Stimulated activated naive B cell treated with anti-CD40 and anti-IgM and Interleukin-4, amounts not matched to agents 10 μg/mL and 1 μg/mL and 100 μg/mL, for 72 hours (primary cell): ENCODE data around the gene CRACR2A.

Experiments
- ATAC-seq, 2 donors: fragments of 150-1000 bp; cut with Tn5 transposase; replicated peaks; 2 replicates each; pipeline ENCODE4 v1.10.0; 2021; ENCODE audit warnings: moderate library complexity in 1 of 2
- DNase-seq: peaks from one replicate; pipeline ENCODE4 v3.0.0; 2021
- H3K27ac Mint-ChIP-seq: one replicate; pipeline ENCODE4 v1.8.0; 2022; ENCODE audit warnings: mild to moderate bottlenecking, mixed read lengths
- H3K27me3 Mint-ChIP-seq, 2 donors: one replicate each; pipeline ENCODE4 v1.8.0; 2022; ENCODE audit warnings: mixed read lengths in 2 of 2
- H3K36me3 Mint-ChIP-seq, 2 donors: one replicate each; pipeline ENCODE4 v1.8.0; 2022; ENCODE audit warnings: mixed read lengths in 2 of 2, mild to moderate bottlenecking in 1 of 2
- H3K4me1 Mint-ChIP-seq, 2 donors: one replicate each; pipeline ENCODE4 v1.8.0; 2022; ENCODE audit warnings: mixed read lengths in 2 of 2, mild to moderate bottlenecking in 1 of 2
- H3K4me3 Mint-ChIP-seq, 2 donors: one replicate each; pipeline ENCODE4 v1.8.0; 2022; ENCODE audit warnings: mild to moderate bottlenecking in 2 of 2, mixed read lengths in 2 of 2, moderate library complexity in 1 of 2
- H3K9me3 Mint-ChIP-seq, 2 donors: one replicate each; pipeline ENCODE4 v1.8.0; 2022; ENCODE audit warnings: mixed read lengths in 2 of 2, mild to moderate bottlenecking in 1 of 2

The CRACR2A gene

DNA sequence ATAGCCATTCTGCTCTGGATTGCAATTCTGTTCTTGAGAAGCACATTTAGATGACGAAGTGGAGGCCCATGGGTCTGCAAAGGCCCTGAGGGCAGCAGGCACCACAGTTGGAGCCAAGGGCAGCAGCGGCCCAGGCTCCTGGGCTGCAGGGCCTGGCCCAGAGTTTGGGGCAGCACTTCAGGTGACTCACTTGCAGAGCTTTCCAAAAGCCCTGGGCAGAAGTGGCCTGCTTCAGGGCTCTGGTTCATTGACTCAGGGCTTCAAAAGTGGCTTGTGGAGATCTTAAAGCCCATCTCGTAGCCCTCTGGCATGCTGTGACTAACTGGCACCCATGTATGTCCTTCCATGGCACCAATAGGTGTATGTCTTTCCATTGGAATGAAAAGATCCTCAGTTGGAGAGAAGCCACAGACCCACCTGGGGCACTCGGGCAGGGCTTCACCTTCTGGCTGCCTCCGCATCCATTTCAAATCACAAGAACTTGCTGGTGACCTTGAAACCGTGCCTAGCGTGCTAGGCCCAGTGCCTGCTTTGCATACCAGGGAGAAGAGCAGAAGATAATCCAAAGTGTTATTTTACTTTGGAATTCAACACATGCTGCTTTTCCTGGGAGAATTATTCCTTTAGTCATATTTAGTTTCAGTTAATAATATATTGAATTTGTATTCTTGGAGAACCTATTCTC is 155.2 kb downstream of the CRACR2A start:
- H3K36me3 Mint-ChIP-seq = no peaks in the 10 kb centered on the region
- ATAC-seq = no peak
- peaks cover 0 to 2% of the 10 kb centered on the region in 2 donors for H3K9me3 Mint-ChIP-seq
- no peak overlapping the region for H3K4me3 Mint-ChIP-seq
- H3K27ac Mint-ChIP-seq = no peak overlapping the region
- peaks cover 19 to 22% of the 10 kb centered on the region in 2 donors for H3K27me3 Mint-ChIP-seq
- no peak for DNase-seq
- H3K4me1 Mint-ChIP-seq = no peaks in the 10 kb centered on the region

DNA sequence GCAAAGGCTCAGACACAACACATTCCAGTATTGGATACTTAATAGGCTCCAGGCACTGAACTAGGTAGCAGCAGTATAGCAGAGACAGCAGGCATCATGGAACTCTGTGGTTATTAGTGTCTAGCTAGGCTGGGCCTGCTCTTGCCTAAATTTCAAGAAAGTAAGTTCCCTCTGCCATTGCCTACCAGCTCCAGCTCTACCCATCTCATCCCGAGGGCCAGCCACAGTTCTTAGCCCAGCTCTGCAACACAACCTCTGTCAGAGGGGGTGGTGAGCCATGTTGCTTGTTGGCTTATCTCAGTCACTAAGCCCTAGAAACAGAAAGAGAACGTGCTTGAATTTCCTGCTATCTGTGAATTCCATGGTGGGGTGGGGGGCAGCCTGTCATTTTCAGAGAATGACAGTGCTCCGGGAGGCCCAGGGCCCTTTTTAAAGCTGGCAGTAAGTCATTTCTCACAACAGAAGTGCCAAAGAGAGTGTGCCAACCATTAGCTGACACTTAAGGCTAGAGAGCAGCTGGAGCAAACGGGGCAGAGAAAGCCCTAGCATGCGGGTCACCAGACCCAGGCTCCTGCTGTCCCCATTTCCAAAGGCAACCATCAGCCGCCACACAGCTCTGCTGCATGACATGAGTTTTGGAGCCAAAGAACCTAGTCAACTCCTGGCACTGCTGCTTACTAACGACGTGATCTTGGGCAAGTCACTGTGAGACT is 156.1 kb downstream of the CRACR2A start:
- peaks cover 15 to 22% of the 10 kb centered on the region in 2 donors for H3K27me3 Mint-ChIP-seq
- H3K36me3 Mint-ChIP-seq = no peaks in the 10 kb centered on the region
- H3K4me3 Mint-ChIP-seq = no peak overlapping the region
- H3K9me3 Mint-ChIP-seq = peaks cover 0 to 2% of the 10 kb centered on the region in 2 donors
- ATAC-seq (no peak), DNase-seq (no peak)
- no peak overlapping the region for H3K27ac Mint-ChIP-seq
- H3K4me1 Mint-ChIP-seq = no peaks in the 10 kb centered on the region

- no peaks in the 10 kb centered on the region for H3K36me3 Mint-ChIP-seq
- H3K27ac Mint-ChIP-seq = no peak overlapping the region
- H3K4me3 Mint-ChIP-seq = no peak overlapping the region
- ATAC-seq = no peak
- H3K4me1 Mint-ChIP-seq = no peaks in the 10 kb centered on the region
- H3K27me3 Mint-ChIP-seq = peaks cover 10 to 12% of the 10 kb centered on the region in 2 donors
- no peak for DNase-seq
- H3K9me3 Mint-ChIP-seq = no peaks in the 10 kb centered on the region
Observed at GRCh38 chr12:3595721-3596120, 157.2 kb downstream of the CRACR2A start.

DNA sequence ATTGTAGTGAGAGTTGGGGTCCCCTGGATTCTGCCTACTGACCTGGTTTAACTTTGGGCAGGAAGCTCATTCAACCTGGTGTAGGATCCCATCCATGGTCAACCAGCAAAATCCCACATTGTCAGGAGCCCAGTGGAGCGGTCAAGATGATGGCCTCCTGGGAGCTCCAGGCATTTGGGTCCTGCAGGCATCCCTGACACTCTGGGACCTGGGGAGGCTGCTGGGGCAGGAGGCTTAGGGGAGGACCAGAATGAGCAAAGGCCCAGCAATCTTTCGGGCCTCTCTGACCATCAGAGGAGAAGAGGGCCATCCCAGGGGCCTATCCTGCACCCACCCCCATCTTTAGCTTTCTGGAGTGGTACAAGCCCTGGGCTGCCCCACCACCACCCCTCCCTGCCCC is 157.9 kb downstream of the CRACR2A start:
- H3K9me3 Mint-ChIP-seq = no peaks in the 10 kb centered on the region
- ATAC-seq = no peak
- no peaks in the 10 kb centered on the region for H3K36me3 Mint-ChIP-seq
- no peak overlapping the region for H3K27ac Mint-ChIP-seq
- peaks cover 13% of the 10 kb centered on the region in 2 donors for H3K27me3 Mint-ChIP-seq
- no peak for DNase-seq
- no peaks in the 10 kb centered on the region for H3K4me1 Mint-ChIP-seq
- H3K4me3 Mint-ChIP-seq = no peak overlapping the region

DNA sequence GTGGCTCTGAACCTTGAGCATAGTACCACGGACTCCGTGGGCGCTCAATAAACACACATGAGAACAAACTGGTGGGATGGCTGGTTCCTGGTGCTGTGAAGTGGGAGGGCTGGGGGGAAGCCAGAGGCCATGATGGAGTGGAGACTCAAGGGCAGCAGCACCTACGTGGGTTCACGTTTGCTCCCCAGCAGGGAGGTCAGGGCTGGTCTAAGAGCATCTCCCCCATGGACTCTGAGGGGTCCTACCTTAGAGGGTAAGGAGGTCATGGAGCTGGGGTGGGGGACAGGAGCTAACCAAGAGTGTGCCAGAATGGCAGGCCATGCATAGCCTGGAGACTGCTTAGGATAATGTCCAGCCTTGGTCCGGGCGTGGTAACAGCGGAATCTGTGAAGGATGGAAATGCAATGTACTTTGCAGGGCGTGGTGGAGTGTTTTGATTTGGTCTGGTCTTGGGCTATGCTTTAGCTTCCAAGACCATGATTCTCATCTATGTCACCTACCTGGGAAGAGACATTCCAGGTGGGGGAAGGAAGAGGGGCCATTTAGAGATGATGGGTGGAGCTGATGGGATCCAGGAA is 158.9 kb downstream of the CRACR2A start:
- Mint-ChIP-seq H3K9me3 (no peaks in the 10 kb centered on the region), H3K4me3 (no peak overlapping the region), H3K27me3 (peaks cover 20% of the 10 kb centered on the region in 2 donors)

GRCh38 chr12:3592856-3593625 is 159.9 kb downstream of the CRACR2A start:
- no peaks in the 10 kb centered on the region for H3K4me1 Mint-ChIP-seq
- H3K9me3 Mint-ChIP-seq = no peaks in the 10 kb centered on the region
- ATAC-seq (no peak), DNase-seq (no peak)
- H3K36me3 Mint-ChIP-seq = no peaks in the 10 kb centered on the region
- no peak overlapping the region for H3K4me3 Mint-ChIP-seq
- no peak overlapping the region for H3K27ac Mint-ChIP-seq
- H3K27me3 Mint-ChIP-seq = peaks cover 26 to 27% of the 10 kb centered on the region in 2 donors

More for the DNA sequence above, 158.9 kb downstream of the CRACR2A start:
- DNase-seq = no peak
- Mint-ChIP-seq H3K4me1 (no peaks in the 10 kb centered on the region), H3K27ac (no peak overlapping the region), H3K36me3 (no peaks in the 10 kb centered on the region)
- ATAC-seq = no peak

DNA sequence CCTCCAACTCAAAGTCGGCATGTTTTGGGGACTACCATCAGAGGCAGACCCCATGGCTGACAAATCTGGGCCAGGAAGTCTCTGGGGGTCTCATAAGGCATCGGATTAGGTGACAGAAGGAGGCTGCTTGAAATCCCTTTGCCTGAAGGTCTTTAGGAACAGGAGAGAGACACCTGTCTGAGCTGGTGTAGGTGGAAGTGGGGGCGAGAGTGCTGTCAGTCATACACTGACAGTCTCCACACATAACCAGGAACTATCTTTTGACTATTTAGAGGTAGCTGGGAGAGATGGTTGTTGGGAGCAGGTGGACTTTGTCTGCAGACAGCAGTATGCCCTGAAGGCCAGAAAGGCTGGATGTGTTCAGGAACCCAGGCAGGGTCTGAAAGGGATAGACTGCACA is 163.2 kb downstream of the CRACR2A start:
- no peak for ATAC-seq

DNA sequence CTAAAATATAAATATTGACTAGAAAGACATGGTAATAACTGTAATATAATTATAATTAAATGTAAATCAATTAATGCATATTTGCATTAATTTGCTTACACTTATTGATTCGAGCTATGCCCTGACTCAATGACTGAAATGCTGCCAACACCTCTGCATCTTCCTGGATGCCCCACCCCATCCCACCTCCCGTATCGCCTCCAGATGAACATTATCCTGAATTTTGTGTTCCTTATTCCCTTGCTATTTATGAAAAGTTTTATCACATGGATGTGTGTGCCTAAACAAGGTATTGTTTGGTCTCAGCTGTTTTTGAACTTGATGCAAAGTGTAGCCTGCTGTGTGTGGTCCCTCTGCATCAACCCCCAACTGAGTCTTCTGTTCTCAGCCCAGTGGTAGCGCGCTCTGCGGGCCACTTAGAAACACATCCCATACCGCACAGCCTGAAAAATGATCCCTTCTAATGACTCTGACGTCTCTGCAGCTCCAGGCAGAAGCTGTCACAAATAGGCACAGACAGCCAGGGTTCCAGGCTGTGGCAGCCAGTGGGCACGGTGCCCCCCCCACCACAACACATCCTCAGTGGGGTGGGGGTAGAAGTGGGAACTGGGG is 165.4 kb downstream of the CRACR2A start:
- Mint-ChIP-seq H3K36me3 (no peaks in the 10 kb centered on the region), H3K9me3 (peaks cover 5 to 11% of the 10 kb centered on the region in 2 donors), H3K4me1 (no peaks in the 10 kb centered on the region), H3K27me3 (peaks cover 23 to 31% of the 10 kb centered on the region in 2 donors), H3K27ac (no peak overlapping the region), H3K4me3 (no peak overlapping the region)
- DNase-seq (no peak), ATAC-seq (no peak)

More for the DNA sequence above, 163.2 kb downstream of the CRACR2A start:
- no peak for DNase-seq
- Mint-ChIP-seq H3K27me3 (peaks cover 23 to 31% of the 10 kb centered on the region in 2 donors), H3K4me3 (no peak overlapping the region), H3K9me3 (no peaks in the 10 kb centered on the region), H3K36me3 (no peaks in the 10 kb centered on the region), H3K4me1 (no peaks in the 10 kb centered on the region), H3K27ac (no peak overlapping the region)

- Mint-ChIP-seq H3K27ac (no peak overlapping the region), H3K4me3 (no peak overlapping the region), H3K36me3 (no peaks in the 10 kb centered on the region), H3K9me3 (peaks cover 5 to 11% of the 10 kb centered on the region in 2 donors), H3K4me1 (no peaks in the 10 kb centered on the region), H3K27me3 (peaks cover 16 to 21% of the 10 kb centered on the region in 2 donors)
- no peak for DNase-seq
- no peak for ATAC-seq
Observed at GRCh38 chr12:3583656-3584334, 169.1 kb downstream of the CRACR2A start.

DNA sequence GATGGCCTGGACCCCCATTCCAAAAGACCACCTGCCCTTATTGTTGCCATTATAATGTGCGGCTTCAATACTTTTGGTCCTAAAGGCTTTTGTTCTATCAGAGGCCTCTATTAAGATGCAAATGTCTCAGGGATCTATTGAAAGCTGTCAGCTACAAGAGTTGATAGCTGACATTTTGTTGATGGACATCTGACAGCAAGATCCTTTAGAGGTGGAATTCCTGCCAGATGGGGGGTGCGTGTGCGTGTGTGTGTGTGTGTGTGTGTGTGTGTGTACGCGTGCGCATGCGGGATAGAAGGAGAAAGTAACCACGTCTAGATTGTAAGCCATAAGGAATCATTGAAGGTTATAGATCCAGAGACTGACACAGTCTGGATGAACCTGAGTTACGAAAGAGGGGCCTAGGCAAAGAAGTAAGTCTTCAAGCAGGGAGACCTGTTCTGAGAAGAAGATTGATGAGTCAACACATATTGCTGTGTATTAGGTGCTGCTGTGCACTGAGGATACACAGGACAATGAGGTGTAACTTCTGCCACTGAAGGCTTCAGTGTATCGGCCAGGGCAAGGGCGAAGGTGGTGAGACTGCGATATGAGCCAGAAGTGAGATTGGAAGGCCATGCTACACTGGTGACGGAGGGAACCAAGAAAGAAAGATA is 172.7 kb downstream of the CRACR2A start:
- Mint-ChIP-seq H3K4me3 (no peak overlapping the region), H3K9me3 (peaks cover 5 to 11% of the 10 kb centered on the region in 2 donors), H3K27me3 (peaks cover 13 to 28% of the 10 kb centered on the region in 2 donors), H3K4me1 (no peaks in the 10 kb centered on the region), H3K36me3 (no peaks in the 10 kb centered on the region), H3K27ac (no peak overlapping the region)
- ATAC-seq (no peak), DNase-seq (no peak)

GRCh38 chr12:3579446-3580093 is 173.3 kb downstream of the CRACR2A start:
- Mint-ChIP-seq H3K4me1 (no peaks in the 10 kb centered on the region), H3K9me3 (peaks cover 5 to 11% of the 10 kb centered on the region in 2 donors), H3K27me3 (peaks cover 13 to 24% of the 10 kb centered on the region in 2 donors), H3K36me3 (no peaks in the 10 kb centered on the region), H3K4me3 (no peak overlapping the region), H3K27ac (no peak overlapping the region)
- ATAC-seq (no peak), DNase-seq (no peak)

DNA sequence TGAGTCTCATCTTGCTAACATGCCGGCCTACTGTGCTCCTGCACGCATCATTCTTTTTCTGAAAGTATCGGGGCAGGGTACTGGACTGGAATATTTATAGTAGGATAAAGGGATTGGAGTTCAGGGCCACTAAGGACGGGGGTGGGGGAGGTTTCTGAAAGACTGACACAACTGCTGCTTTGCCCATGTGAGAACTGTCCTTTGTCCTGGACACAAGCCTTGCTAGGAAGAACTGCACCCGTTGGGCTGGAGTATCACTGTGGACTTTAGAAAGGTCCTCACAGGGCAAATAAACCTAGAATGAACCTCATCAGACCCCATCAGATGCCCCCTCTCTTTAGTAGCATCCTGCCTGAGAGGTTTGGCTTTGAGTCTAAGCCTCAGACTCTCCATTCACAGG is 174.4 kb downstream of the CRACR2A start:
- H3K36me3 Mint-ChIP-seq = no peaks in the 10 kb centered on the region

DNA sequence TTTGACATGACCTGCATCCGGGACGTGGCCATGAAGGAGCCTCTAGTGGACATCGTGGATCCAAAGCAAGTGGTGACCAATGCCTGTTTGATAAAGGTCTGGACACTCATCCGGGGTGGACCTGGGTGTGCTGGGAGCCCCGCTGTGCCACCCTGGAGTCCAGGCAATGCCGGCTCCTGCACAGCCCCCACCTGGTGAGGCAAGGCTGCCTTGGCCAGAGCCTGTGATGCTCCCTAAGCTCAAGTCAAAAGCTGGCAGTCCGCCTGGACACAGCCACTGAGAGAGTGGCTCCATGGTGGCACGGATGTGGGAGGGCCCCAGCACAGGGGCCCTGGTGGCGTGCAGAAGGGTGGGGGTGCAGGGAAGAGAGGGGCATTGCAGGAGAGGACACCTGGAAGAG is 176.0 kb downstream of the CRACR2A start:
- no peaks in the 10 kb centered on the region for H3K36me3 Mint-ChIP-seq
- H3K4me1 Mint-ChIP-seq = no peaks in the 10 kb centered on the region
- no peak for DNase-seq
- H3K27ac Mint-ChIP-seq = no peak overlapping the region
- H3K9me3 Mint-ChIP-seq = no peaks in the 10 kb centered on the region
- H3K4me3 Mint-ChIP-seq = no peak overlapping the region
- peaks cover 13 to 18% of the 10 kb centered on the region in 2 donors for H3K27me3 Mint-ChIP-seq
- no peak for ATAC-seq

More for the DNA sequence above, 174.4 kb downstream of the CRACR2A start:
- Mint-ChIP-seq H3K4me3 (no peak overlapping the region), H3K9me3 (peaks cover 1 to 2% of the 10 kb centered on the region in 2 donors), H3K27me3 (peaks cover 13 to 24% of the 10 kb centered on the region in 2 donors), H3K4me1 (no peaks in the 10 kb centered on the region), H3K27ac (no peak overlapping the region)
- DNase-seq = no peak
- ATAC-seq = no peak
